ENCODE measurements around the gene RPS17. TPM values are rescaled to one million over a fixed set of nuclear protein-coding genes. Genes with fewer than 3 reads are reported as not detected.
"Not testable (repeated sequence)": the region's sequence is repeated elsewhere in the genome, so short reads cannot be mapped to it uniquely, and the experiment has no call there.

Gene RPS17
- total RNA-seq, 4 donors from 2014 or later: 845 to 2,591 (median 2,334) TPM

DNA sequence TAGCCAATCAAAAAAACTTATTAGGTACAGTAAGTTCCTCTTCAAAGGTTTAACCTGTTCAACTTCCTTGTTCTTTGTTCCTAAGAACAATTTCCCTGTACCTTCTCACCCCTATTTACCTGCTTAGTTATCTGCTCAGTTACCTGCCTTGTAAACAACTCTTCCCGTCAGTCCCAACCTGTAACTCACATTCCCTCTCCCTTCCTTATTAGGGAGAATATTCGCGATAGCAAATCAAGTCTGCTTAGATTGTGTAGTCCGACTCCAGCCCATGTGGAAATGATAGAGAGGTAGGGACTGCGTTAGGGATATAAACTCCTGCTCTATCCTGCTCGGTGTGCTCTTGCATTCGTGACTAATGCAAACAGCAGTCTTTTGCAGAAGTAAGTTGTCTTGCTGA, 53.2 kb downstream of the RPS17 start:
- not testable (repeated sequence) for H3K4me3 ChIP-seq, H3K9me3 ChIP-seq, H3K4me1 ChIP-seq, H3K27me3 ChIP-seq, H3K36me3 ChIP-seq, H3K27ac ChIP-seq, ATAC-seq
- WGBS, 2 donors (ENCODE audit: low coverage in 1 of 2): 7% methylated on average over 2 of the region's 7 CpGs; no CpG with 5 or more reads in 1 of the 2 donors

Other genes with a start within 250 kb of the RPS17 start
- gene GOLGA6L10, start 191.0 kb downstream of the RPS17 start, total RNA-seq: 1 to 10 TPM in 1 of 4 donors, under 1 TPM in 3; 0.15 to 1.2 (median 0.87) TPM
- 1 to 10 TPM; 1.4 to 6.7 (median 2.6) TPM for gene GOLGA6L9, start 110.6 kb downstream of the RPS17 start, total RNA-seq
- 1 to 10 TPM; 3.2 to 7.8 (median 5.3) TPM for gene CPEB1, start 106.9 kb upstream of the RPS17 start, total RNA-seq
- 1 to 10 TPM; 1.6 to 2.6 (median 2.0) TPM for gene AP3B2, start 169.4 kb upstream of the RPS17 start, total RNA-seq

Data from gastroesophageal sphincter (tissue), 4 donors.